GM21576 (cell line): ENCODE data around the gene EMX1.

ENCODE experiments used
- ATAC-seq: cut with Tn5 transposase; IDR thresholded peaks from one replicate; pipeline ENCODE4 v1.9.1; 2021; ENCODE audit warnings: mild to moderate bottlenecking, moderate library complexity; ENCODE audit not compliant: unreplicated experiment

EMX1 gene

GRCh38 chr2:72924353-72925240 is 7.3 kb downstream of the EMX1 start:
- no peak for ATAC-seq

- ATAC-seq, result no peak
Observed at GRCh38 chr2:72925328-72925943, 8.1 kb downstream of the EMX1 start.

- no peak for ATAC-seq
Observed at GRCh38 chr2:72926368-72926767, 9.0 kb downstream of the EMX1 start.

- ATAC-seq, result no peak
Observed at GRCh38 chr2:72926811-72927465, 9.6 kb downstream of the EMX1 start.

GRCh38 chr2:72927619-72928550 is 10.6 kb downstream of the EMX1 start:
- no peak for ATAC-seq

- no peak for ATAC-seq
Observed at GRCh38 chr2:72929010-72929409, 11.7 kb downstream of the EMX1 start.

- no peak for ATAC-seq
Observed at GRCh38 chr2:72931280-72931910, 14.1 kb downstream of the EMX1 start.

GRCh38 chr2:72932045-72932740 is 14.9 kb downstream of the EMX1 start:
- no peak for ATAC-seq

GRCh38 chr2:72932805-72933204 is 15.5 kb downstream of the EMX1 start:
- no peak for ATAC-seq

- no peak for ATAC-seq
Observed at GRCh38 chr2:72933207-72933606, 15.9 kb downstream of the EMX1 start.

- ATAC-seq, result no peak
Observed at GRCh38 chr2:72933646-72934151, 16.4 kb downstream of the EMX1 start.

GRCh38 chr2:72934683-72935610 is 17.6 kb downstream of the EMX1 start:
- ATAC-seq, result no peak

- no peak for ATAC-seq
Observed at GRCh38 chr2:72935611-72935957, 18.3 kb downstream of the EMX1 start.

- no peak for ATAC-seq
Observed at GRCh38 chr2:72936660-72937355, 19.5 kb downstream of the EMX1 start.

GRCh38 chr2:72937356-72937669 is 20.0 kb downstream of the EMX1 start:
- no peak for ATAC-seq

- ATAC-seq, result no peak
Observed at GRCh38 chr2:72938455-72938854, 21.1 kb downstream of the EMX1 start.

- ATAC-seq, result no peak
Observed at GRCh38 chr2:72940361-72940760, 23.0 kb downstream of the EMX1 start.

GRCh38 chr2:72940786-72941185 is 23.5 kb downstream of the EMX1 start:
- no peak for ATAC-seq
